DMS53 treated with DMSO at 0.1 percent for 48 hours (cell line): Measurements from ENCODE around the gene ATP9A.
"Not testable (repeated sequence)": the region's sequence is repeated elsewhere in the genome, so short reads cannot be mapped to it uniquely, and the experiment has no call there.

Experiments
- DNase-seq: peaks from one replicate; lab custom pipeline; 2025; ENCODE audit not compliant: unreplicated experiment; lab: John Stamatoyannopoulos, UW

ATP9A gene

GRCh38 chr20:51731731-51732095 lies 36.5 kb downstream of the ATP9A start:
- no peak for DNase-seq

- DNase-seq: no peak
Measured at GRCh38 chr20:51729771-51730170, 38.4 kb downstream of the ATP9A start.

DNA sequence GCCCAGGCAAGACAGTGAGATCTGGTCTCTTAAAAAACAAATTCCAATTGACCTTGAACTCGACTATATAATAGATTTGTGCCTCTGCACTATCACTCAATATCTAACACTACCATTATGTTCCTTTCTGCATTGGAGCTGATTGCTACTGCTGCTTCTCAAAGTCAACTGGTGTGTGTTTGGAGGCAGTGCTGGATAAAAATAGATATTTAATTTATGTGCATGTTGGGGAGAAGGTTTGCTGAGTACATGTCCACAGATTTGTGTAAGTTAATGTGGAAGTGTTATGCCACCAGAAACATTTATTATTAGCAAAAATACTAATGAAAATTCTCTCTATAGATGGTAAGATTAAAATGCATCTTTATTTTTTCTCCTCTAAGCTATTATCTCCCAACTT lies 39.5 kb downstream of the ATP9A start:
- no peak for DNase-seq

DNA sequence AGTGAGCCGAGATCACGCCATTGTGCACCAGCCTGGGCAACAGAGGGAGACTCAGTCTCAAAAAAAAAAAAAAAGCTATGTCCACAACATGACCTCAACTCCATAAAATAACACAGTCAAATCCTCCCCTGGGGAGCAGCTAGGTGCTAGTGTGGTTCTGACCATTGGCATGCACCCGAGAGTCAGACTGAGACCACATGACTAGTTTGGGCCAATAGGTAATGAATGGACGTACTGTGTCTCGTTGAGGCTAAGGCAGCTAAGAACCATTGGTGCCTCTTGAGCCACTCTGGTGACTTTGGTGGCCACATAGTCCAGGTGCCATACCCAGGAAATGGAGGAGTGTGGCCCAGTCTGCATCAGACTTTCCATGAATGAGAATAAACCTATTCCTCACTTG lies 40.3 kb downstream of the ATP9A start:
- no peak for DNase-seq

- no peak for DNase-seq
Measured at GRCh38 chr20:51725584-51726176, 42.5 kb downstream of the ATP9A start.

- DNase-seq: not testable (repeated sequence)
Measured at GRCh38 chr20:51723026-51723425, 45.2 kb downstream of the ATP9A start.

DNA sequence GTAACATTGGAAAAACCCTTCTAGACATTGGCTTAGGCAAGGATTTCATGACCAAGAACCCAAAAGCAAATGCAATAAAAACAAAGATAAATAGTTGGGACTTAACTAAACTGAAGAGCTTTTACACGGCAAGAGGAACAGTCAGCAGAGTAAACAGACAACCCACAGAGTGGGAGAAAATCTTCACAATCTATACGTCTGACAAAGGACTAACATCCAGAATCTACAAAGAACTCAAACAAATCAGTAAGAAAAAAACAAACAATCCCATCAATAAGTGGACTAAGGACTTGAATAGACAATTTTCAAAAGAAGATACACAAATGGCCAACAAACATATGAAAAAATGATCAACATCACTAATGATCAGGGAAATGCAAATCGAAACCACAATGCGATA lies 45.9 kb downstream of the ATP9A start:
- DNase-seq: not testable (repeated sequence)

DNA sequence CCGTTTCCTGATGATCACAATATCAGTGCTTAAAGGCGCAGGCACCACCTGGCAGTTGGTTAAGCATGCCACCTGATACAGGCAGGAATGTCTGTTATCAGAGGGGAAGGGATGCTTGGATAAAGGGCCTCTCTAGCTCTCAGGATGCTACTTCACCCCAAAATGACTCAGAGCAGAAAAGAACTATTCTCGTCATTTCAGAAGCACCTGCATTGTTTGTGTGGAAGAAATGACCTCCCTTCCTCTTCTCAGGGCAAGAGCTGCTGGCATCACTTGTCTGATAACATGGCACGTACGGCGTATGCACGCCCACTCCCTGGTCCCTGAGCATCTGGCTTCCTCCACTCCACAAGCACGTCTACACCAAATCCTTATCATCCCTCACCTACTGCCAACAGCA lies 47.3 kb downstream of the ATP9A start:
- DNase-seq: no peak

DNA sequence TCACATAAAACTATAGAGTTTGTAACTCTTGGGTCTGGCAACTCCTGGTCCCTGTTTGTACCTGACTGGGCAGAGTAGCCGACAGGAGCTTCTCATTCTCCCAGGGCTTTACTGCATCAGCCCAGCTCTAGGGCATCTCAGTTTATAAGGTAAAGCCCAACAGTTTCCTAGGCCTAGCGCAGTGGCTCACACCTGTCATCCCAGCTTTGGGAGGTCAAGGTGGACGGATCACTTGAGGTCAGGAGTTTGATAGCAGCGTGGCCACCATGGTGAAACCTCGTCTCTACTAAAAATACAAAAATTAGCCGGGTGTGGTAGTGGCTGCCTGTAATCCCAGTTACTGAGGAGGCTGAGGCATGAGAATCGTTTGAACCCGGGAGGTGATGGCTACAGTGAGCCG lies 47.8 kb downstream of the ATP9A start:
- no peak for DNase-seq

- DNase-seq: no peak
Measured at GRCh38 chr20:51715856-51716185, 52.4 kb downstream of the ATP9A start.

DNA sequence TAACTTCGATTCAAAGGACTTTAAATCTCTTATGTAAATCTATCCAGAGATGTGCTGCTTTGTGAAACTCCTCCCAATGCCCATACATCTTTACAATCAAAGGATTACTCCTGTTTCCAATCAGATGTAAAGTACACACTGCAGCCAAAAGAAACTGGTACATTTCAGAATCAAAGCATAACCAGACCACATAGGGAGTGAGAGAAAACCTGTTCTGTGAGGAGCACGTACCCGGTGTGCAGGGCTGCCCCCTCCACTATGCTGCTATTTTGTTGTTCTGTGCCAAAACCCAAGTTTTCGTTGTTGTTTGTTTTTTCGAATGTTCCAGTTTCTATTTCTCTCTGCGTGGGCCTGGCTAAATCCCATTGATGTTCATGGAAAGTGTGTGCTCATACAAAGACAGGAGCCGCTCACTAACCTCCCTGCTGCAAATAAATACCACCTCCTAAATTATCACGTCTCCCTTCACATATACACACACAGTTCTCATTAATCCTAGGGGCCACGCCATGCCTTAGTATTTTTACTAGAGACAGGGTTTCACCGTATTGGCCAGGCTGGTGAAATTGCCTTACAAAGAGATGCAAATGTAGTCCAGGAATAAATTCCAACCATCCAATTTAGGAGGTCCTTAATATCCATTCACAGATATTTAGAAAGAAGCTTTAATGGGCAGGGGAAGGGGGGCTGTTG lies 52.9 kb downstream of the ATP9A start:
- DNase-seq: no peak

DNA sequence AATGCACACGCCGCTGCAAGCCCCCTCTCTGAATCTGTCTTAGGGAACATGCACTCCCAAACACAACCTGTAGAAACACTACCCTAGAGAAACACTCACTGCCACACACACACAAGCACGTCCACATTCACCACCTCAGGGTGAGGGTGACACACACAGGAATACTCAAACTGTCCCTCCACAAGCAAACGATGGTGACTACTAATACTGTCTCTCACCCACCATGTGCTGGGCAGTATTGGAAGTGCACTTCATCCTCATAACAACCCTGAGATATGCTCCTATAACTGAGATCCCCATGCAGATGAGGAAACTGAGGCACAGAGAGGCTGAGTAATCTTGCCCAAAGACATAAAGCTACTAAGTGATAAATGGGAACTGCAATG lies 55.0 kb downstream of the ATP9A start:
- no peak for DNase-seq

DNA sequence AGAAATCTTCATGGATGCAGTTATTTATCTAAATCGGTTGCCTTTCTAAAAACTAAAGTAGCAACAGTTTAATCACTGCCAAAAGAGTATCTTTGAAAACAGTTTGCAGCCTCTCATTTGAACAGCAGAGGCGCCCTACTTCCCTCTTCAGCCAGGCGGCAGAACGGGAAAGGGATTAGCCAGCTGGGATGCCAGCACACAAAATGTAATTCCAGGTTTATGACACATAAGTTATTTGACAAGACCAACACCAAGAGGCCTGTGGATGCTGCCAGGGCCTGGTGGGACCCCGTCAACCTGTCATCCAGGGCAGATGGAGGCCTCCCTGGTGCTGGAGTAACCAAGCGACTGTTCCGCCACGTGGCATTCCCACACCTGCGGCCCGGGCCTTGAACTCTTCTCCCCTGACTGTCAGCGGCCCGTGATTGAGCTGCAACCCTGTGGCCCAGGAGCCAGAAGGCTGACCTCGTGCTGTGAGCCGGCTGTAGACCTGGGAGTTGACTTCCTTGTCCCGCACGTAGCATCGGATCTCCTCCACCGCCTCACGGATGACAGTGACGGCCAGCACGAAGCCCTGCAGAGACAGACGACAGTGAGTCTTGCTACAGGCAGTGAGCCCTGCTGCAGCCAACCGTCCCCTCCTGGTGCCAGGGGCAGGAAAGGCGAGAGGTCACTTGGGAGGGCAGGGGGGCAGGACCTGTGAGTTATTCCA lies 55.5 kb downstream of the ATP9A start:
- DNase-seq: no peak

DNA sequence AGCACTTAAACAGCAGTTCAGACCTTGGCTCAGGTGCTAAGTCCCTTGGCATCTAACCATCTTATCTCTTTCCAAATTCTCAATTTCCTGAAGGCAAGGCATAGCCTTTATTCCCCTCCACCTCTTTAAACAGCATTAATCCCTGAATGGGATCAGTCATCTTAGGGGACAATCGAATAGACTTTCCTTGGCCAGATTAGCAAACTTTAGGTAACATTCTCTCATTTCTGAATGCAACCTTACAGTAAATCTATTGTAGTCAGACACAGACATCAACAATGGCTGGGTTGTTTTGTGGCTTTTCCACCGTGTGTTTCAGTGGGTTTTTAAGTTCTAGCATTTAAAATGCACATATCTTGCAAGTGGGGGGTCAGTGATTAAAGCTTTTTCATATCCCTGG lies 56.8 kb downstream of the ATP9A start:
- DNase-seq: no peak

GRCh38 chr20:51710361-51710894 lies 57.8 kb downstream of the ATP9A start:
- DNase-seq: no peak

DNA sequence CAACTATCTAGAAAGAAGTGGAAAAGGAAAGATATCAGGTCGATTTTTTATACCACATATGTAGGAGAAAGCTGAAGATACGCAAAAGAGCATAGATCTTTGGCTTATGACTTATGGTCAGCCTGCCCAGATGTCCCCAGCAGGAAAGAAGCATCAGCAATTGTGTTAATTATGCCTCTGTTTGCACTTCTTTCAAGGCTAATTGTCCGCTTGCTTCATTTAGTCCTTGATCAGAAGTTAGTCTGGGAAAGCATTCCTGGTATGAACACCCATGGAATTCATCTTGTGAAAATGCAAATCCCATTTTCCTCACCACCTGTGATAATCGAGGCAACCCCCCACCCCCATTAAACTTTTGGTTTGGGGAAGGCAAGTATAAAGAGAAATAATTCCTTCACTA lies 62.8 kb downstream of the ATP9A start:
- no peak for DNase-seq

DNA sequence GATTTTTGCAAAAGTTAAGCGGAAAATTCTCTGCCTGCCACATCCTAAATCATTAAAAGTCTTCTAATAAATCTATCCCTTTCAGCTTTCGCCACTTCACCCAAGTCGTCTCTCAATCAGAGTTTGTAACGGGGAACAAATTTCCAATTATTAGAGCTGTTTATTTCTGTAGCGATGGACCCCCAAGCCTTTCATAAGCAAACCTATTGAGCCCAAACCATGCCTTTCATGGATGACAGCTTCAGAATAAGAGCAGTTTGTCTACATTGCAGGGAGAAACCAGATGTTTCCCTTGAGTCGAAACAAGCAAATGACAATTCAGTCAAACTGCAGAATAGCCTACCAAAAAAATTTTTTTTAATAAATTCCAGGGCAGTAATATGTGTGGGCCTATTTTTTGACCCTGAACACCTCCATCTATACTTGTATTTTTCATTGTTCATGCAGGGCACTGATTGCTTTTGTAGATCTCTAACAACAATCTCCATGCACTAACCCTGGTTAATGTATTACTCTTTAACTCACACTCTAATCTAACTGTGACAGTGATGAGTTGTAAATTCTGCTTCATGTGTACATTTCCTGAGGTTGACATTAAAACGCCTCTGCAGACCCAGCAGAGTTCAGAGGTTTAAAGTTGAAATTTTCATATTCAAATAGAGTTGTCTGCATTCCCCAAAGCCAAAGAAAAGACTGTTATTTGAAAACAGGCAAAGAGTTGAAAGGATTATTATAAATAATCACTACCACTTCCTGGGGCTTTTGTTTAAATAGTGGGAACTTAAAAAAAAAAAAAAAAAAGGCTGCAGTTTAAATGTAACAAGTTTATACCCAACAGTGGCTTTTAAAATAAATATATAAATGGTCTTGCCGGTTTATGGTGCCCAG lies 64.5 kb downstream of the ATP9A start:
- no peak for DNase-seq

GRCh38 chr20:51702556-51702955 lies 65.6 kb downstream of the ATP9A start:
- no peak for DNase-seq

GRCh38 chr20:51700809-51701285 lies 67.3 kb downstream of the ATP9A start:
- DNase-seq: no peak

GRCh38 chr20:51698252-51698651 lies 69.9 kb downstream of the ATP9A start:
- no peak for DNase-seq

DNA sequence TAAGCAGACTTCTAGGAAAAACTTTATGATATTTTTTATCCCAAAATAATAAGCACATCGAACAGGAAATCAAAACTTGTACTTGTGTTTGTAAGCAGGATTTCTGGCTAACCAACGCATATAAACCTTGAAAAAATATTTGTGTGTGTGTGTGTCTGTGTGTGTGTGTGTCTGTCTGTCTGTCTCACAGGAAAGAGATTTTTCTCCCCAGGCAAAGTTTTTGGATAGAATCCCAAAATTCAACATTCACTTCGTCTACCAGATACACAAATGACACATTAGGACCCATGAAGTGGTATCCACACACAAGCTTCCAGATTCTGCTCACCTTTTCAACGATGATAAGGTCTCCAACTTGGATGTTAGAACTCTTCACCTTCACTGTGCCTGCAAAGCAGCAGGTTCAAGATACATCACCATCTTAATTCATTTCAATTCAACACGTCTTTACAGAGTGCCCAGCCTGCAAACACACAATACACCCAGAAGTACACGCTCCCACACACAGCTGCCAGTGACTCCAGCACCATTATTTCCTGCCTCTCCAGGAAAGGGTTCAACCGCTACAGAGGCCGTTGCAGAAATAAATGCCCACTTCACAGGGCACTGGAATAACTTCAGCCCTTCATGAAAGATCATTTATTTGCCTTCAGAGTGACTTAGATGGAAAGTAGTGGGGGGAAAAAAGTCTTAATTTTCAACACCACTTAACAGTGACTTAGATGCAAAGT lies 70.9 kb downstream of the ATP9A start:
- DNase-seq: no peak
